ENCODE measurements around the gene RAB28.

GRCh38 chr4:13478707-13479106 lies 5.4 kb downstream of the RAB28 start:
- TF ChIP-seq CTCF (IDR thresholded peaks at IDR 0.05), result no peak
- no peak for TF ChIP-seq EP300 (IDR thresholded peaks at IDR 0.05)
